ENCODE data around the gene AP5B1.
"Not testable (repeated sequence)": the region's sequence is repeated elsewhere in the genome, so short reads cannot be mapped to it uniquely, and the experiment has no call there.

AP5B1 gene

GRCh38 chr11:65786008-65786785 lies 5.4 kb upstream of the AP5B1 start:
- DNase-seq (ENCODE audit: low read depth) = no peak

GRCh38 chr11:65785319-65786007 lies 4.7 kb upstream of the AP5B1 start:
- DNase-seq (ENCODE audit: low read depth) = no peak

- no peak for DNase-seq (ENCODE audit: low read depth)
Measured at GRCh38 chr11:65782816-65783228, 2.0 kb upstream of the AP5B1 start.

DNA sequence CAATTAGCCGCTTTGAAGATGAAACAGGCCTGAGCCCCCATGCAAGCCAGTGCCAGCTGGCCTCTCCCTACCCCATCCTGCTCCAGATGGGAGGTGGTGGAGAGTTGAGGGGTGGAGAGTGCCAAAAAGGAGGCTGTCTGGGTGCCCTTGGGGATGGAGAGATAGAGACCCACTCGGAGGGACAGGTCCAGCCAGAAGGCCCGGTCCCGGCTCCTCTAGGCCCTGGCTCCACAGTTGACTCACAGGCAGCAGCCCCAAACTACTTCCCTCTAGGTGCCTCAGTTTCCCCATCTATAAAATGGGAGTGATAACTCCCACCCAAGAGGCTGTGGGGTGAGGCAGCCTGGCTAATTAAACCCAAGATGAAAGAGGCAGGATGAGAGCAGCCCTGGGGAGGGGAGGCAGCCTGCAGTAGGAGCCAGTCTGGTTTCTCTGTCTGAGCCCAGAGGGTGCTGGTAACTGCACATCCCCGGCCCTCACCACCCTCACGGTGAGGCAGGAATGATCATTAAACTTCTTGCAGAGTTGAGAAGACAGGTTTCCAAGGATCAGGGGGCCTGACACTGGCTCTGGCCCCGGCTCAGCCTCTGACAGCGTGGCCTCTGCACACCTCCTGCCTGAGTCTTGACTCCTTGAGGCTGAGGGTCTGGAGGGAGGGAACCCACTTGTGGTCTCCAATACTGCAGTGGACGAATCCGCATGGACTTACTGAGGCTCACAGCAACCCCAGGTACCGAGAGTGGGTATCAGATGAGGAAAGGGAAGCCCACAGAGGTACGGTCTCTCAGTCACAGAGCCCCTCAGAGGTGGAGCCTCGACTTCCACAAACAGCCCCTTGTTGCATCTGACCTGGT lies 1.4 kb upstream of the AP5B1 start:
- no peak for DNase-seq (ENCODE audit: low read depth)

DNA sequence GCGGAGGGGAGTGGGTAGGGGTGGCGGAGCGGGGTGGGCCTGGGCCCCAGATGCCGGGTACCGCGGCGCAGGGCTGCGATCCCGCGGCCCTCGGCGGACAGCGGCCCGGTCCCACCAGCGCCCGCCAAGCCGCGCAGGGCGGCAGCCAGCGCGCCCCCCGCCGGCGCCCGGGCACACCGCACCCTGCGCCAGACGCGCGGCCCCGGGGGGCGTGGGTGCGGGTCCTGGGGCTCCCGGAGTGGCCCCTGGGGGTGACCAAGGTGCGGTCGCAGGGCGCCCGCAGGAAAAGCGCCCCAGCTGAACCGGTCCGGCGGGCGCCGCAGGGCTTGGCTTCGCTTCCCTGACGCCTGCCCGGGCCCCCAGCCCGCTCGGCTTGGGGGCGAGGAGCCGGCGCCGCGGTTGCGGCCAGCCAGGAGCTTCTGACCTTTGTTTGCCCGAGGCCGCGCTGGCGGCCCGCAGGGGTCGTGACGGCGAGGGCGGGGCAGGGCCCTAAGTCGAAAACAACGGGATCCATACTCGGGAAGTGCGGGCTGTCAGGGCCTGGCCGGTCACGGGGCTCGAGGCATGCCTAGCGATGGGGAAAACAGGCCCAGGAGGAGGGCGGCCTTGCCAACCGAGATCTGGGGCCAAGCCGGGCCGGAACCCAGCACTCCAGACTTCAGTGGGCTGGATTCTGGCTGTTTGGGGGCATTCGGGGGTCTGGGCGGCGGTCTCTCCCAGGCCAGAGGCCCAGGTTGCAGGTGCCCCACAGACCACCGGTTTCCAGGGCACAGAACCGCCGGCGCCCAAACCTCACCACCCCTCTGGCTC lies 581 bp upstream of the AP5B1 start:
- no peak for DNase-seq (ENCODE audit: low read depth)

DNA sequence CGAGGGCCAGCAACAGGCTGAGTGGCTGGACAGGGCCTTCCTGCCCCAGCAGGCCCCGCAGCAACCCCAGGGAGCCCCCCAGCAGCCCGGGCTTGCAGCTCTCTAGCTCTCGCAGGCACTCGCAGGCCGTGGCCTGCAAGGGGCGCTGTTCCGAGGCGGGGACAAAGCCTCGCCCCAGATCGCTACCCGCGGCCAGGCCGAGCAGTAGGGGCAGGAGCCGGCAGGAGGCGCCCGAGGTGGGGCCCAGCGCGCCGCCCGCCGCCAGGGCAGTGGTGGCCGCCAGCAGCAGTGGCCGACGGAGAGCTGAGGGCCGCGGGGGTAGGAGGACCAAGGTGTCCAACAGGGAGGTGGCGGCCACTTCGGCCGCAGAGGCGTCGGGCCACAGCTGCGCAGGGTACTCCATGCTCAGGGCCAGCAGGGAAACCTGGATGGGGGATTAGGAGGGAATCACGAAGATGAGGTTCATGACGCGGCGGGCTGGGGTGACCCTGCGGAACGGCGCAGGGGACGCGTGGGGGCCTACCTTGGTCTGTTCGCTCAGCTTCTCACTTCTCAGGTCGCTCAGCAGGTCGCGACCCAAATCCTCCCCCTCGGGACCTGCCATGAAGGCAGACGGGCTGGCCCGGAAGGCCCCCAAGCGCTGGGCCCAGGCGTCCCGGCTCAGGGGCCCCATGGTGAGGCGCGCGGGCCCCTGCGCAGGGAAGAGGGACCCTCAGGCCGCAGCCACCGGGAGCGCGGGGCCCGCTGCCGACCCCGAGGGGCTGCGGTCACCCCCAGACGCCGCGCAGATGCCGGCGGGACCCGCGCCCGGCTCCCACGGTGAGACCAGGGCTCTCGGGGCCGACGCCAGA lies 632 bp downstream of the AP5B1 start:
- peak; percentile 66 for DNase-seq (ENCODE audit: low read depth)

- no peak for DNase-seq (ENCODE audit: low read depth)
Measured at GRCh38 chr11:65779669-65779918, 1.2 kb downstream of the AP5B1 start.

DNA sequence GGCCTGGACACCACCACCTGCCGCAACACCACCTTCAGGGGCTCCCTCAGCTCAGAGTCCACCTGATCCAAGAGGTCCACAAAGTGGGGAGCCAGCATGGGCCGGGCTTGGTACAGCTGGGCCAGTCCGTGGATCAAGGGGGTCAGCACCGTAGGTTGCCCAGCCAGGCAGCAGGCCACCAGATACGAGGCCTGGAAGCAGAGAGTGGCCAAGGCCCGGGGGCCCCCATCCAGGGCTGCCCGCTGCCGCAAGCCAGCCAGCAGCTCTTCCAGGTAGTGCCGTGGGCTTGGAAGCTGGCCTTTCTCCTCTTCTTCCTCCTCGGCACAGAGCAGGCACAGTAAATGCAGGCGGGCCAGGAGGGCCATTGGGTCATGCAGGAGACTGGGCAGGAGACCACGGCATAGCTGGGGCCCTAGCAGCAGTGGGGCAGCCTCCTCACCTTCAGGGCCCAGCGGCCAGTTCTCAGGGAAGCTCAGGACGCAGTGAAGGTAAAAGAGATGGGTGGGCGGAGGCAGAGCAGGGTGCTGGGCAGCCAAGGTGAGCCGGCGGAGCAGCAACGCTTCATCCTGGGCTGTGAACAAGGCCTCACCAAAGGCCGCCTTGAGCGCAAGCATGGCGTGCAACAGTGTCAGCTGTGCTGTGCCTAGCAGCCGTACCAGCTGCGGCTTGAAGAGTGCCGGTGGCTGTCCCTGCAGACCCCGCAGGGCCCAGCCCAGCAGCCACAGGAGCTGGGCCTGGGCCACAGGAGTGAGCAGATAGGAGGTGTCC lies 1.7 kb downstream of the AP5B1 start:
- no peak for DNase-seq (ENCODE audit: low read depth)

- DNase-seq (ENCODE audit: low read depth) = no peak
Measured at GRCh38 chr11:65778431-65778900, 2.3 kb downstream of the AP5B1 start.

DNA sequence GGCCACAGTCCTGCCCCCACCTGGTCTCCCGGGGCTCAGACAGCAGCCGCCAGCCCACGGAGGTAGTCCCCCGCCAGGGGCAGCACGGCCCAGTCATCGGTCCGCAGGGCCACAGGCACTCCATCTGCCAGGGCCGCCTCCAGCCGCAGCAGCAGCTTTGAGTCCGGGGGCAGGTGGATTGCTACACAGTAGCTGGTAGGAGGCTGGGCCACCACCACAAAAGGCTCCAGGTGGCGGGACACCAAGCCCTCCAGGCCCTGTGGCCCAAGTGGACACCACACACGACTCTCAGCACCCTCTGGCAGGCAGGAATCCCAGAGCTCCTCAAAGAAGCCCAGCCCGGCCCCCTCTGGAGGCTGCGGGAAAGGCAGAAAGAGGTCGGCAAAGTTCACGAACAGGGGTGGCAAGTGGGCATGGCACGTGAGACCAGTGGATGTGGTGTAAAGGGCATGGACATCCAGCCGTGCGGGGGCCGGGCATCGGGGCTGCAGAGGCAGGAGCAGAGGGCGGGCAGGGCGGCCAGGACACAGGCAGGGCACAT lies 2.9 kb downstream of the AP5B1 start:
- no peak for DNase-seq (ENCODE audit: low read depth)

GRCh38 chr11:65777241-65777640 lies 3.5 kb downstream of the AP5B1 start:
- no peak for DNase-seq (ENCODE audit: low read depth)

- no peak for DNase-seq (ENCODE audit: low read depth)
Measured at GRCh38 chr11:65776710-65777141, 4.0 kb downstream of the AP5B1 start.

DNA sequence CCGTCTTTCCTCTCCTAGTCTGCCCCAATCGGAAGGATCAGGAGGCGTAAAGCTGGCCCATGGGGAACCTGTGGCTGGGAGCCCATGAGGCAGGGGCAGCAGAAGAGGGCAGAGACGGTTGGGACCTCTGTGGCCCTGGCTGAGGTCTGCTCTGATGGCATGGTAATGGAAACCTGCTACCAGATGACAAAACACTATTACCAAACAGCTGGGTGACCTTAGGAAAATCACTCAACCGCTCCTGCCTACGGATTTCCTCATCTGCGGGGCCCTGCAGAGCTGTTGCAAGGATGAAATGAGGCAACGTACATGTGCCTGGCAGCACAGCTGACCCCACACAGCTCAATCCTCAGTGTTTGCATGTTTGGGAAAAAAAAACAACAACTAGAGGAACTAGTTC lies 4.6 kb downstream of the AP5B1 start:
- no peak for DNase-seq (ENCODE audit: low read depth)

DNA sequence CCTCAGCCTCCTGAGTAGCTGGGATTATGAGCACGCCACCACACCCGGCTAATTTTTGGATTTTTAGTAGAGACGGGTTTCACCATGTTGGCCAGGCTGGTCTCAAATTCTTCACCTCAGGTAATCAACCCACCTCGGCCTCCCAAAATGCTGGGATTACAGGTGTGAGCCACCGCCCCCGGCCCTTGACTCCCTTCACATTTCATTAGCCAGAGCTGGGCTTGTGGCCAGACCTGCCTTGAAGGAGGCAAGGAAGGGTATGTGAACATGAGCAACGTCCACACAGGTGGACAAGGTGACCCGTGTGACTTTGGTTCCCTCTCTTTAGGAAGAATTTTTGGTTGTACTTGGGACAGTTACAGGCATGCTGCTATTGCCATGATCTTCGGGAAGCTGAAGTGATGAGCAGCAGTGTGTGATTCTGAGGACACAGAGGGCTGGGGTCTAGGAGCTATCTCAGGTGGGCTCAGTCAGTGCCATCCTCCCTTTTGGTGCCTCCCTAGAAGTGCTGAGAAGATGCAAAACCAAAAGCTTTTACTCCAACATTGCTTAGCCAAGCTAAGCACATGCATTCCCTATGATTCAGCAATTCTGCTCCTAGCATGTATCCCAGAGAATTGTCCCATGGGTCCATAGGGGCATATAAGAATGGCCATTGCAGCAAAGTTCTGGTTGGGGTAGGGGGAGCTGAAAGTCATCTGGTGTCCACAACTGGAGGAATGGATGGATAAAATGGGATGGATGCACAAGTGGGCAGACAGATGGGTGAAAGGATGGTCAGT lies 6.1 kb downstream of the AP5B1 start:
- DNase-seq (ENCODE audit: low read depth) = no peak

- DNase-seq (ENCODE audit: low read depth) = no peak
Measured at GRCh38 chr11:65773784-65774411, 6.9 kb downstream of the AP5B1 start.

DNA sequence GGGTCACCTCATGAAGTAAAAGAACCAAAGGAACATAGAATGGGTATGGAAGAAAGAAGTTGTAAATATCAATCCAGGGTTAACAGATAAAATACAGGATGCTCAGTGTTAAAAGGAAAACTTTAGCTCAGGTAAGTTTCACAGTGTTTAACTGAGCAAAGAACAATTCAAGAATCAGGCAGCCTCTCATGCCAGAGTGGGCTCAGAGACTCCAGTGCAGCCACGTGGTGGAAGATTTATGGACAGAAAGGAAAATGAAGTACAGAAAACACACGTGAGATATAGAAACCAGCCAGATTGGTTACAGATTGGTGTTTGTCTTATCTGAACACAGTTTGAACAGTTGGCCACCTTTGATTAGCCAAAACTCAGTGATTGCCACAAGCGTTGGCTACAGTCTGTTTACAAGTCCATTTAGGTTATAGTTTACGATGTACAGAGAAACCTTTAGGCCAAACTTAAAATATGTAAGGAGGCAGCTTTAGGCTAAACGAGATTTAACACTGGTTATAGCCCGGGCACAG lies 9.1 kb downstream of the AP5B1 start:
- DNase-seq (ENCODE audit: low read depth) = no peak

DNA sequence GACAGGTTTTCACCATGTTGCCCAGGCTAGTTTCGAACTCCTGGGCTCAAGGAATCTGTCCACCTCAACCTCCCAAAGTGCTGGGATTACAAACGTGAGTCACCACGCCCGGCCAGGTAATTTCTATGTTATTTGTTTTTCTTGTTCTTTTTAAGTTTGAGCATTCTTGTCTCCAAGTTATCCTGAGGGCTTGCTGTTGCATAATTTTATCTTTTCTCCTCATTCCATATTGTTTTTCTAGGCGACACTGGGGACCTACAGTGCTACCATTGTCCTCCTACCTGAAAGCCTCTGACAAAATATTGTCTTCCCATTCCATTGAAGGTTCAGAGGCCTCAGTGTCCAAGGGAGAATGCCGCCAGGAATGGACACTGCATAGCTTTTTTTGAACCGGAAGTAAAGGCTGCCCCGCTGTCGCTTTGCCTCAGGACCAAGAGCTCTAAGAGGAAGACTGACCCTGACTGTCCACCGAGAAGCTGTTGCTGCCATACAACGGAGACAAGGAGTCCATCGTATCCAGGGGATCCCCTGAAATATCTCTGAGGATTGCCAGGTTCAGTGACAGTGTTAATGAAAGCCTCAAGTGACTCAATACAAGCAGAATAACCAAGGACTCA lies 9.7 kb downstream of the AP5B1 start:
- no peak for DNase-seq (ENCODE audit: low read depth)

DNA sequence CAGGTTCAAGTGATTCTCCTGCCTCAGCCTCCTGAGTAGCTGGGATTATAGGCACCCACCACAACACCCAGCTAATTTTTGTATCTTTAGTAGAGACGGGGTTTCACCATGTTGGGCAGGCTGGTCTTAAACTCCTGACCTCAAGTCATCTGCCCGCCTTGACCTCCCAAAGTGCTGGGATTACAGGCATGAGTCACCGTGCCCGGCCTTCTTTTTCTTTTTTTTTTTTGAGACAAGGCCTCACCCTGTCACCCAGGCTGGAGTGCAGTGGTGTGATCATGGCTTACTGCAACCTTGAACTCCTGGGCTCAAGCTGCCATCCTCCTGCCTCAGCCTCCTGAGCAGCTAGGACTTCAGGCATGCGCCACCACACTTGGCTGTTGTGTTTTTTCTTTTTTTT lies 13.0 kb downstream of the AP5B1 start:
- DNase-seq (ENCODE audit: low read depth) = not testable (repeated sequence)

All from activated T-cell treated with anti-CD3 and anti-CD28 coated beads for 1 hour (primary cell).